Suppressor macrophage (primary cell): ENCODE data around the gene CERKL.

Experiments
- DNase-seq, 4 experiments: peaks; one replicate each; pipeline ENCODE4 v3.0.0-alpha.2; 2020 to 2022

CERKL gene

GRCh38 chr2:181678861-181679543 is 22.1 kb upstream of the CERKL start:
- no peak for DNase-seq

- peak; percentile 77 to 93 (median 84) for DNase-seq
Measured at GRCh38 chr2:181677912-181678586, 21.1 kb upstream of the CERKL start.

DNA sequence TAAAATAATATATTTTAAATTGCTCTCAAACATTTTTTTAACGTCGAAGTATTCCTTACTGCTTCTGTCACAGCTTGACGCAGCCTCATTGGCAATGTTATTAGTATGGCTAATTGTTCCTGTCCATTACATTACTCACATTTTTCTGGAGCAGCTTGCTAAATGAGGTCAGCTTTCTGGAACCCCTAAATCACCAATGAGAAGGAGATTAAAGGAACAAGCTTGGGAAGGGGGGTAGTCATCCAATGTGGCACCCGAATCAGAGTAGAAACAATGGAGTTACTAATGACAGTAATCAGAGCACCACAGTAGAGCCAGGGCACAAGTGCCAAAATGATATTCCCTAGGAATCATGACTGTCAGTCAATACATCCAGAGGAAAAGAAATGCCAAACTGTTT is 18.3 kb upstream of the CERKL start:
- DNase-seq = no peak

- no peak for DNase-seq
Measured at GRCh38 chr2:181674461-181674860, 17.6 kb upstream of the CERKL start.

DNA sequence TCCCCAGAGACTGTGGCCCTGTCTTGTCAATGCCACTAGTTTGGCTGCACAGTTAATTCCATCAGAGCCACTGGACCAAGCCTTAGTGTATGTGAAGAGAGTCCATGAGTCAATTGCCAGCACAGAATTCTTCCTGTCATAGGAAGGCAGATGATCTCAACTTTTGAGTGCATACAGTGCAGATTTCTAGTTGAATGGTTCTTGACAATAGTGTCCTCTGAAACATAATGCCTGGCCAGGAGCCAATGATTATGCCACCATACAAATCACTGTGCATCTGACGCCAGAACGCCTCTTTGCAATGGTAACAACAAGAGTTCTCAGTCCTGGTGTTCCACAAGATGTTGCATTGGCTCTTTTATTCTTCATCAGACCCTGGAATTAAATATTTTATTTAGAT is 16.3 kb upstream of the CERKL start:
- DNase-seq = peak in 1 of 4 experiments; percentile 15

DNA sequence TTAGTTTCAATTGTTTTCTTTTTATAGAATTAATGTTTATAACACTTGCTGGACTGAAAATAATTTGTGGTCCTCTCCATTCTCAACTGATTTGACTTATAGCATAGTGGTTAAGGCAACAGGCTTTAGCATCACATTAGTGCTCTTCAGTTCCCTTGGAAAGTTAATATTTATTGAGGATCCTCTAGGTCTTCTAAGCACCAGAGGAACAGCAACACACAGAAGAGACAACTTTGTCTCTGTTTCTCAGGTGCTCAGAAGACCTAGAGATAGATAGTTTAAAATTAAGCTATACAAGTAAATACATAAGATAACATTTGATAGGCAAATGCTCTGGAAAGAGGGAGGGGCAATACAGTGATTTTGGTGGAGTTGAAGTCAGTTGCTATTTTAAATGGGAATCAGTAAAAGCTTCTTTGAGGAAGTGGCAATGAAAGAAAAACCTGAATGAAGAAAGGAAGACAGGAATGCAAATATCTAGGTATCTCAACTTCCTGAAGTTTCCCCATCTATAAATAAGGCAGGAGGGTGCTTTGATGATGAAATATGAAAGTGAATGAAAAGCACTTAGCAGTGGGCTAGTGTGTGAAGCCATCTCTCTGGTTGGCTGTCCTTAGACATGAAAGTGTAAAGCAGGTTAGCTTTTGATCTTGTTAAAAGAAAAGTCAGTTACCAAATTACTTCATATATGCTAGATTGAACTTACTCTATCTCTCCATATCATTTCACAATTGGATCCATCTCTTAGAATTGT is 15.5 kb upstream of the CERKL start:
- DNase-seq = no peak

GRCh38 chr2:181670632-181671031 is 13.7 kb upstream of the CERKL start:
- DNase-seq = no peak

DNA sequence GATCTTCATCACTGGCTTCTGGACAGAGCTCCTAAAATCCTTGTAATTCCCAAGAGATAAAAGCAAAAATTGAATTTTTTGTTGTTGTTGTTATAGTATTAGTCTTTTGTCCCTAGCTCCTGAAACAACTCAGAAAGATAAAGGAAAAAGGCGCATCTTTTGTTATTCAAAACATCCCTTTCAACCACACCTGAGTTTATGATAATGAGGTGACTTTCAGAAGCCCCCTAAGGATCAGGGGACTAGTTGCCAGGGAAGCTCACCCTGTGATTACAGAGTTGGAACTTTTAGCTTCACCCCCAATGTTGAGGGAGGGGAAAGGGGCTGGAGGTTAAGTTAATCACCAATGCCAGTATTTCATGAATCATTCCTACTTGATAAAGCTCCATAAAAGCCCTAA is 10.3 kb upstream of the CERKL start:
- no peak for DNase-seq

DNA sequence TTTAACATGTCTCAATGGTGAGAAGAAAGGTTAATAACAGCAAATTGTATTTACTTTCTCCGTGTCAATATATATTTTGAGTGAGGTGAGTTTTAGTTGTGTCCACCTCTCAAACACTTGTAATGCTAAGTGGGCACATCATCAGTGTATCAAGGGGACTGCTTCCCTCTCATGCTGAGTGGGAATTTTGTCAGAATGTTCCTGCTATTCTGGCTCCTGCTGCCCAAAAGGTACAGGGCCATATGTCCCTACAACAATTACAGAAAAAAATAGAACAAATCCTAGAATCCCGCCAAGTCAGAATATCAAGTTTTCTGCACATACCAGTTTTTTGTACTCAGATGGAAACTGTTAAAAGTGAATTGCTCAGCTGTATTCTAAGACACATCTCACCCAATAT is 5.4 kb upstream of the CERKL start:
- DNase-seq = no peak

GRCh38 chr2:181660181-181660580 is 3.3 kb upstream of the CERKL start:
- DNase-seq = no peak

DNA sequence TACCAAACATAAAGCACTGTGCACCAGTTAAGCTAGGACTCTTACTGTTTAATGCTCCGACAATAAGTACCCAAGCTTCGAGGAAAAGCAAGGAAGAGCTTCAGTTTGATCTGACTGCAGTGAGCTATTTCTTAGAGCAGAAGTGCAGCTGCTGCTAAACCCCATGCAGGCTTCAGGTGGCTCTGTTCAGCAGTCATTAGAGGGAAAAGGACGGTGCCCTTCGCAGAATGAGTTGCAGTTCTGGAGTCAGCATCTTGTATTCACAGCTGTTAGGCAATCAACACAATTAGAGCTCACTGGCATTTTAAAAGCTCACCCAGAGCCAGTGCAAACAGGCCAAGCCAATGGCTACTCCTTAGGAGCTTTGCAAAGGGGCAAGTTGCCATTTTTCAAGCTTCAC is 1.5 kb upstream of the CERKL start:
- no peak for DNase-seq

DNA sequence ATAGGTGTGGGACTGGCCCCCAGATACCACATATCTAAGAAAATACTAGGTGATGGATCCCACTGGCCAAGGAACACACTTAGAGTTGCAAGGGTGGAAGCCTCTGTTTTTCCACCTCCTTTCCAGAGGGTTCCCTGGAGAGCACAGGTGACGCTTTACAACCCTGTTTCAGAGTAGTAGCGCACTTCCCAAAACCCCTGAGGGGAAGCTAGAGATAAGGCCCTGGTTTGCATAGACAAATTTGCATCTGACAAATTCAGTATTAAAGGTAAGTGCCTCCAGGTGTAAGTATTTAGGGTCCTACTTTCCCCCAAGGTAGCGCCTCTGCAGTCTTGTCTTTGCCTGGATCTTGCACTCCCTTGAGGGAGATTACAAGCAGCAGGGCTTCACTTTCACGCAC is 474 bp upstream of the CERKL start:
- DNase-seq = no peak

DNA sequence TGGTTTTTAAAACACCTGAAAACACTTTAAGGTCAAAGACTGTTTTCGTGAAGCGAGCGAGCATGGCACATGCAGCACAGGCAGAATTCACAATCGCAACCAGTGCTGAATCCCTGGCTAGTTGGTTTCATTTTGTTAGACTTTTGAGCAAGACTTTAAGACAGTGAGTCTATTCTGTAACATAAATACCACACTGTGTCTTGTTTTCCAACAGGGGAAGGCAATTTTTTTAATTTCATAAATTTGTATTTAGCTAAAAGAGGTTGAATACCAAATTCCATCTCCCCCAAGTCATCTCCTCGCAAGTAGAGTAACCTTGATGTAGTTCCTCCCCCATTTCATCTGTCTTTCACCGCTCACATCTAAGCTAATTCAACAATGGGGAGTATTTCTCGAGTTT is 1.4 kb downstream of the CERKL start:
- DNase-seq = no peak

DNA sequence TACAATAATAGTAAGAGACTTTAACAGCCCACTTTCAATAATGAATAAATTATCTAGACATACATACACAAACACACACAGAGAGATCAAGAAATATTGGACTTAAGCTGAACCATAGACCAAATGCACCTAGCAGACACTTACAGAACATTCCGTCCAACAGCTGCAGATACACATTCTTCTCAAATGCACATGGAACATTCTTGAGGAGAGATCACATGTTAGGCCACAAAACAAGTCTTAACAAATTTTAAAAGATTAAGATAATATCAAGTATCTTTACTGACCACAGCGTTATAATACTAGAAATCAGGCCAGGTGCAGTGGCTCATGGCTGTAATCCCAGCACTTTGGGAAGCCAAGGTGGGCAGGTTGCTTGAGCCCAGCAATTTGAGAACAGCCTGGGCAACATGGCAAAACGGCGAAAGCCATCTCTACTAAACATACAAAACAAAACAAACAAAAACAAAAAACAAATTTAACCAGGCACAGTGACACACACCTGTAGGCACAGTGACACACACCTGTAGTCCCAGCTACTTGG is 7.4 kb downstream of the CERKL start:
- DNase-seq = no peak

- no peak for DNase-seq
Measured at GRCh38 chr2:181648478-181649155, 8.3 kb downstream of the CERKL start.

GRCh38 chr2:181646415-181646987 is 10.4 kb downstream of the CERKL start:
- DNase-seq = no peak

- no peak for DNase-seq
Measured at GRCh38 chr2:181643151-181643550, 13.8 kb downstream of the CERKL start.

DNA sequence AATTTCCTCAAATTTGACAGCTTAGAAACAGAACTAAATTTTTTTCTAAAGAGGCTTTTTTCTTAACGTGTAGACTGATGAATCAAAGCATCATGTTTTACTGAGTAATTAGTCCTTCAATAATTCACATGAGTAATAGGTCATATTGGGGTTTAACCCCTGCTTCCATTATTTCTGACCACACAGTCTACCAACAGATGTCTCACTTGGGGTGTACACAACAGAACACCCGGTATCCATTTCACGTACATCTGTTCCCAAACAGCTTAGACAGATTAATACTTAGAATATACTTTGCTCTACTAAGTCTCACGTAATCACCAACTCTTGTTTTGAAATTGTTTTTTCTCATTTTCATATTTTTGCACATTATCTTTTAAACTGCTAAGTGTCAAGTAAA is 14.8 kb downstream of the CERKL start:
- no peak for DNase-seq

- DNase-seq = no peak
Measured at GRCh38 chr2:181639686-181640085, 17.2 kb downstream of the CERKL start.

DNA sequence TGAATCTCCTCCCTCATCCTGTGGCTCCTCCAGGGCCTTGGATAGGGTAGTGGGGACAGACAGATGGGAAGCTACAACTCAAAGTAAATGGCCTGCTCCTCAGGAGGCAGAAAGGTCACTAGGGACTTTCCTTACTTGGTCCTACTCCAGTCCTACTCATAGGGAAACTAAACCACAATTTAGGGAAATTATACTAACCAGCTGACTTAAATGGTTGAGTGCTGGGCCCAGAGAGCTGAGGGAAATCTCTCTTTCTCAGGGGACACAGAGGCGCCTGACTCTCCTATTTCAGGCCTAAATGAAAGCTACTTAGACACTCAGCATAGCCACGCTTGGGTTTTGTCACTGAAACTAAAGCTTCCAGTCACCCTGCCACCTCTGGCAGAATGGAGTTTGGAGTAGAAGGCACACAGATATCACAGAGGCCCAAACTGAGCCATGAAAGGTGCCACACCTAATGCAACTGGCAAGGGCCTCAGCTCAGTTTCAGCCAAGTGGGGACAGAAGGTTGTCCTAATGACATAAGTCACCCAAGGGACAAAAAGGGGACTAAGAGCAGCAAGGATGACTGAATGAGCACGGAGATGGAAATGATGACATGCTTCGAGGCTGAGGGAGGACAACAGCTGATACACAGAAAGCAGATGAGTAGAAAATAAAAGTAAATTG is 24.0 kb downstream of the CERKL start:
- peak; percentile 3 to 41 (median 35) for DNase-seq

DNA sequence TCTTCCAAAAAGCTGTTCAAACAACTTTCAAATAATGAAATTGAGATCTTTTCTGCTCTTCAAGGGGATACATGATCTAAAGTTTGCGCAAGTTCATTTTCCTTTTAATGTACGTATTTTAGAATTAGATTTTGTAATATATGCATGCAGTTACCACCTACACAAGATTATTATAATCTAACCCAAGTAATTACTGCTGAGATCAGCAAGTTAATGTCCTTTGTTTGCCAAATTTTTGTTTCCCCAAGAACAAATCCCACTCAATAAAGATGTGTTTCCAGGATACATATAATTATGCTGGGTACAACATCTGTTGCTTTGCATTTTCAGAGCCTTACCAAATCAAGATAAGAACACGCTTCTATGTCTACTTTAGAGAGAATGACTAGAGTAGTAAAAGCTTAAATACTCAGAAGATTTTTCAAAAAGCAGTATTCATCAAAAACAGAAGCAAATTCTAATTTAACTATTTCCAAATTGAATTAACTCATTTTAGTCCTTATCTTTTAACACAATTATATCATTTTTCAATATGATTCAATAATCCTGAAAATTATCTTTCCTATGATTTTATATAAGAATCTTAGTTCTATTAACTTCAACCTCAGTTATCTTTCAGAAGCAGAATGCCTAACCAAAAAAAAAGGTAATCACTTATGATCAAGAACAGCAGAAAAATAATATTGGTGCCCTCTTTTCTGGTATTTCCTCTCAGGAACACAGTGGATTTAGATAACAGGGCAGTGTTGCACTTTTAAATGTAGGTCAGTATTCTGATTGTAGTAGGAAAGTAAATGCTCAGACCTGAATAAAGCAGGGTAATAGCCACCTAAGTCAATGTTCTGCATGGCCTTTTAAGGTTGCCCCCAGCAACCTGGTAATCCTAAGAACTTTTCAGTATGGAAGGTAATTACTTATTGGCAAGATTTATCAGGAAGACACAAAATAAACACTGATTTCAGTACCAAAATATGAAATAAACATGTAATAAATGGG is 28.0 kb downstream of the CERKL start:
- DNase-seq = no peak
